Measurements from ENCODE around the gene YIPF5.

Gene YIPF5

DNA sequence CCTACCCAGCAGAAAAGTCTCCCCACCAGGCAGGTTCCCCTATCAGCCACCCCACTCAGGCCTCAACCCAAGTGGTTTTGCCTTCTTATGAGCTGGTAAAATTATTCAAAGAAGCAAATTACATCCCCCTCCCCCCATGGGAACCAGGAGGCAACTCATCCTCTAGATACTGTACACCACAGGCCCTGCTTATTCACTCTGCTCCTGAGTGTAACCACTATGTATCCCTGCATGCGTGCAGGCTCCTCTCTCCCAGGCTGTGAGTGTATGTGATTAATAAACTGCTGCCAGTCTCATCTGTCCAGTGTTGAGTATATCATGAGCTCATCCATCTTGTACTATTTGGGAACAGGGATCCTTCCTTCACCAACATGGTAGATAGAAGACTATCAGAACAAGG is 8.8 kb upstream of the YIPF5 start:
- DNase-seq (ENCODE audit: low spot score), result no peak

DNA sequence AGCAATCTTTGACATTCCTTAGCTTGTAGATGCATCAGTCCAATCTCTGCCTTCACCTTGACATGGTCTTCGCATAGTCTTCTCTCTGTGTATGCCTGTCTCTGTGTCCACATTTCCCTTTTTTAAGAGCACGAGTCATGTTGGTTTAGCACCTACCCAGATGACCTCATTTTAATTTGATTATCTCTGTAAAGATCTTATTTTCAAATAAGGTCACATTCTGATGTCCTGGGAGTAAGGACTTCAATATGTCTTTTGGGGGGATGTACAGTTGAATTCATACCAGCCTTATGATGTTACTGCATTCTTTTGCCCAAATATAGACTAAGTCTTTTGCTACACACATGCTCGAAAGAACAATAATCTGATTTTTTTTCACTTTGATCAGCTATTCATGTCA is 7.1 kb upstream of the YIPF5 start:
- no peak for DNase-seq (ENCODE audit: low spot score)

DNA sequence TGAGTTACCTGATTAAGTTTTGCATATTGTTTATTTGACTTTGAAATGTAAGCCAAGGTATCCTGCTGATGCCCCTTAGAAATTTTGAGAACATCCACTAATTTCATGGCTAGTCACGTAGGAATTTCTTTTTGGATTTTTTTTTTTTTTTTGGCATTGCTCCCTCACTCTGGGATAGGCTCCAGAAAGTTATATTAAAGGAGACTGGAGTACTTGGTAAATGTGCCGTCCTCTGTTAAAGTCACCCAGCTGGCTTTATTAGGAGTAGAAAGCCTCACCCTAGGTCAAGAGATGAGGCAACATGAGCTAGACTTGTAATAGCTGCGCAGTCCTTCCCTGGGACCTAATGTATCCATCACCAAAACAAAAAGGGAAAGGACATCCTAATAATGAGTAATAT is 3.3 kb upstream of the YIPF5 start:
- no peak for DNase-seq (ENCODE audit: low spot score)

DNA sequence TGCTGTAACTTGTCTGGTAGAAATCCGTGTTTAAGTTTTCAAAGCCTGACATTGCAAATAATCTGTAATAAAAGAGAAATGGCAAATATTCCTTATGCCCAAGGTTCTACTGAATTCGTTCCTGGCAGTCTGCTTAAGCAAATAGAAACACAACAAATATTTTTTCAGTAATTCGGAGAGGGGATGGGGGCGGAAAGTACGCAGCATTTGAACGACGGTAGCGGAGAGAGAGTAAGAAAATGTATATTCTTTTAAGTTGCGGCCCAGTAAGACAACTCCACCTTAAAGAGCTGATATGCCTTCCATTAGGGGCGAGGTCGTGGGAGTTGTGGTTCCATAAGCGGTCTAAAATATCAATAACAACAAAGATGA is 569 bp downstream of the YIPF5 start:
- DNase-seq (ENCODE audit: low spot score), result no peak

DNA sequence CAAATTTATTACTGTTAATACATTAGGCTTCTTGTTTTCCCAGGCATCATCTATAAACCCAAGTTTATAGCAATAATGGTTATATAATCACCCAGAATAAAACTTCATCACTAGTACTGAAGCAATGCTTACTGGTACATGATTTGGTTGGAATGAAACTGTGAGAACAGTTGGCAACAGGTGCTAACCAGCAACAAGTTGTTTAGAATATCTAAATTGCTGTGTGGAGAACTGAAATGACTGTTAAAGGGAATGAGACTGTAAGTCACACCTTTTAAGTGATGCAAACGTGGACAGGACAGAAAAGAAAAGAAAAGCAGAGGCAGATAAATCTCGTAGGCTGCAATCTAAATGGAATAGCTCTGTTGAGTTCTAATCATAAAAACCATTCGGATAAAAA is 2.5 kb downstream of the YIPF5 start:
- DNase-seq (ENCODE audit: low spot score), result no peak

DNA sequence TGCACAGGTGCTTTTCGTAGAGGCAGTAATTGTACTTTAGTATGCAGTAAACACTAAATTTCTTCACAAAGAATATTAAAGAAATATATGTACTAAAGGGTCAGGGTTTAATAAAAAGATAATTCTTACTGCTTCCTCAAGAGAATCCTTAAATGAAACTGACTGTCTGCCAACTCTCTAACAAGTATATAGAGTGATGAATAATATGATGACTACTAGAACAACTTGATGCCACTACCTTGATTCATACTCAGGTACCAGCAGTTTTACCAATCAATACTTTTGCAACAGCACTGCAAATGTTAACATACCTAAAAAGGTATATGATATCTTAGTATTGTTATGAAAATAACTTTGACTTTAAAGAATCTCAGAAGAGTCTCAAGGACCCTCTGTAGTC is 3.8 kb downstream of the YIPF5 start:
- DNase-seq (ENCODE audit: low spot score), result no peak

DNA sequence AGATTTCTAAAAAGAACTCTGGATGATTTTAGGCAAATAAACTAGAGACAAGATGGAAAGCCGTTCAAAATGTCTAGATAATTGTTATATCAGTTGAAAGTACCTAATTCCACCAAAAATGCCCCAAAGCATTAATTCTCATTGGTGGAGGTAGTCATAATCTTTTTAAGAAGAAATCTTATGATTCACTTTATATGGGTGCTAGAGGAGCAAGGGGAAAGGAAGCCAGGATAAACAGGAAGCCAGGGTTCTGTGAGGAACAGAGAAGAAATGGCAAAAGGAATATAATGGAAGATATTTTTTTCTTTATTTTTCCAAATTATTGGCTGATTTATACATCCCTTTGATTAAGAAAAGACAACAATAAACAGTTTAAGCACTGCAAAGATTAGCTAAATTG is 7.8 kb downstream of the YIPF5 start:
- no peak for DNase-seq (ENCODE audit: low spot score)

DNA sequence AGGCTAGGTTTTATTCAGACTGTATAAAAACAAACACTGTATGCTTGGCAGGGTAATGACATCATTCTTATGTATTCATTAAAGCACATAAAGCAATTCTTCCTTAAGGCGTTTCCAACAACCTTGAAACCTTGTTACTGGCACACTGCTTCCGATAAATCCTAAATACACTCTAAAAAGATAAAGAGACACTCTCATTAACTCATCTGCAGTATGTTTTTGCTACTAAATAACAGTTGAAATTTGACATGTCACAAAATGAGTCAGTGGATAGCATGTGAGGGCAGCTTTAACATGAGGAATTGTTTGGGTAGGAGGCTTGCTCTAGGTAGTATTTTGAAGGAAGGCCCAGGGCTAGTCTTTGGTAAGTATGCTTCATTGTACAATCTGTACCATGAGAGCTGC is 13.7 kb downstream of the YIPF5 start:
- no peak for DNase-seq (ENCODE audit: low spot score)

DNA sequence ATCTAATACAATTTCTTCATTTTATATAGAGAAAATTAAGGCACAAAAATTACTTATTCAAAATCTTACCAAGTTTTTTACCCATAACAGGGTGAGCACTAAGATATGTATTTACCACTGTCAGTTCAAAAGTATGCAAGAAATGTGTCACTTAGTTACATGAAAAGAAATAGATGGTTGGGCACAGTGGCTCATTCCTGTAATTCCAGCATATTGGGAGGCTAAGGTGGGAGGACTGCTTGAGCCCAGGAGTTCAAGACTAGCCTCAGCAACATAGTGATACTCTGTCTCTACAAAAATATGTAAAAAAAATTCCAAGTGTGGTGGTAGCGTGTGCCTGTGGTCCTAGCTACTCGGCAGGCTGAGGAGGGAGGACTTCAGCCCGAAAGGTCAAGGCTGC is 19.4 kb downstream of the YIPF5 start:
- peak; percentile 17 for DNase-seq (ENCODE audit: low spot score)

DNA sequence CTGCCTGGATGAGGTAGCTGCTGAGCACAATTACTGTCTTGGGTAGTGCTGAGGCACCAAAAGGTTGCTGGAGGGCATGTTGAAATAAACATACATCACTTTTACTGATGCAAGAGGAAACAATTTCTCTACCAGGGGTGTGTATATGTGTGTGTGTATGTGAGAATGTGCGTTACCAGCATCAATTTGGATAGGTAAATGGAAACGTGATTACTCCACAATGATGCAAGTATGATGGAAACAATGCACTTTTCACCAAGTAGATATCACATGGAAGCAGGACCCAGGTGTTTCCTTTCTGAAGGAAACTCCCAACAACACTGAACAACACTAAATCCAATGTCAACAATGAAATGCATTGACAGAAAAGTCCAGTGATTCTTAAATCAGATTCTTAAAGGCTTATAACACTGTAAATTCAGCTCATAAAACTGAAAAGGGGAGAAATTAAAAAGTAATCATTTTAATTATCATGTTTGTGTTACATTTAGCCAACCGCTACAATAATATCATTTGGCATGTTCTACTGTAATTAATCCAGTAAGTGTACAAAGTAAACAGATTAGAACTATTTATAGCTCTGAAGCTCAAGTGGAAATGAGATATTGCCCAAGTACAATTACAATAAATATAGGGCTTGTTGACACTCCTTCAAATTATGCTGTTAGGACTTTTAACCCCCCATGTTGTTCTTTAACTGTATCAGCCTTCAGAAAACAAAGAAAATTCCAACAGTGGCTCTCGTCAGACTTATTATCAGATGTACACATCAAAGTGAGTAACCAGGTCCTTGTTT is 25.3 kb downstream of the YIPF5 start:
- no peak for DNase-seq (ENCODE audit: low spot score)

DNA sequence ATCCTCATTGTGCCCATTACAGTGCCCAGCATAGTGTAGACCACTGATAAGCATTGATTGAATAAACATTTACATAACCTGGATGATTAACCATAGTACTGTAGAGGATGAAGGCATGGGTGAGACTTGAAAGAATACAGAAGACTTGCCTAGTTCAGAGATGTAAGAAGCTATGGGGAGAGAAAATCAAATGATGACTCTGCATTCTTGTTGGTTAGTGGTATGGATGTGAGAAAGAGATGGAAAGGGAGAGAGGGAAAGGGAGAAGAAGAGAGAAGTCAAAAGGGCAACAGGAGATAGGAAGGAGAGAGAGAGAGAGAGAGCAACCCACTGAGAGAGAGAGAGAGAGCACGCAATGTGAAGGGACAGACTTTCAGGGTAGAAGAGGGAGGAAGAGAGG is 26.8 kb downstream of the YIPF5 start:
- no peak for DNase-seq (ENCODE audit: low spot score)

DNA sequence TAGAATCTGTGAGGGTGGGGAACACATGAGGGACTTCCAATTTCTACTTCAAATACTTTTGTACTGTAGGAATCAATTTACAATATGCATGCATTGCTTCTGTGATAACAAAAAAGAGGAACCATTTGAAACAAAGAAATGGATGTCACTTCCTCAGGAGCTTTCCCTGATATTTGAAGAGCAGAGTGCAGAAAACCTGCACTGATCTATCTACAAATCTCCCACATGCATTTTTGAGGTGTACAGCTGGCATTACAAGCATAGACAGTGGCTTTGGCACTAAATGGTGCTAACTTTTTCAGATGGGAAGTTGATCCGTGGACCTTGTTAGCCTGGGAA is 27.7 kb downstream of the YIPF5 start:
- DNase-seq (ENCODE audit: low spot score), result no peak

DNA sequence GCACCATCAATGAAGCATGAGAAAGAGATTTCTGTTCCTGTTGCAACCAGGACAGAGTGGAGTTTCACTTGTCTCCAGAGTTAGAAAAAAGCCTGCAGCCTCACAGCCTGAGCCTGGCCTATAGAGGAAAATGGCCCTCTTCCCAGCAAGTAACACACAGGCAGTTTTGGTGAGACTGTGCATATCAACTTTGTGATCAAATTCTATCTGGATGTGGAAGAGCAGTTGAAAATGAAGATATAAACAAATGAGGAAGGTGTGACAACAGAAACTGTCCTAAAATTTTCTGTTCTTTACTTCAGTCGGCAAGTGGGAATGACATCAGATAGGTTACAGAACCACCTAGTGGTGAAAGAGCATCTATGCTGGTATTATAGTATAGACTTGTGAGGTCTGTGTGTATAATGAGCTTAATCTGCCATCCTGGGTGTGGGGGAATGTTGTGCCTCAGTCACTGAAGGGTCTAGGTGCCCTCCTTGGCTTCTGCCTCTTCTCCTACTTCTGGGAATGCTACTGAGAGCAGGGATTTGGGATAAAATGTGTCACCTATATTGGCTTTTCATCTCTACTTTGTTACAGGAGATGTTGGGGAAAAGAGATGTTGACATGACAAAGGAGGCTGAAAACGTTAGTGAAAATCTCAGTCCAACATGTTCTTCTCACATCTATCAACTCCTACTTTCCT is 28.2 kb downstream of the YIPF5 start:
- peak; percentile 50 for DNase-seq (ENCODE audit: low spot score)

DNA sequence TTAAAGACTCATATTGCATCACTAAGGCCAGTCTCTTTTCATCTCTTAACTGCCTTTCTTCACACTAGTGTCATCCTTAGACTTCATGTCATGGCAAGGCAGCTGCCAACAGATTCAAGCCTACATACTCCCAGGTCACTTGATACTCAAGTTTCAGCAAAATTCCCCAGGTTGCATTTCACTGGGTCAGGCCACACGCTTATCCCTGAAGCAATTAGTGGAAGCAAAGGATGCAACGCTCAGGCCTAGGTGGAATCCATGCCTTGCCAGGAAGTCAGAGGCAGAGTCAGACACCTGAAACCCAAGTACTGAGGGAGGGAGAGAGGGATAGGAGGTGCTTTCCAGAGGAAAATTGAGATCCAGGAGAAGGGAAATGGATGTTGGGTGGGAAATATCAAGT is 28.9 kb downstream of the YIPF5 start:
- DNase-seq (ENCODE audit: low spot score), result no peak

DNA sequence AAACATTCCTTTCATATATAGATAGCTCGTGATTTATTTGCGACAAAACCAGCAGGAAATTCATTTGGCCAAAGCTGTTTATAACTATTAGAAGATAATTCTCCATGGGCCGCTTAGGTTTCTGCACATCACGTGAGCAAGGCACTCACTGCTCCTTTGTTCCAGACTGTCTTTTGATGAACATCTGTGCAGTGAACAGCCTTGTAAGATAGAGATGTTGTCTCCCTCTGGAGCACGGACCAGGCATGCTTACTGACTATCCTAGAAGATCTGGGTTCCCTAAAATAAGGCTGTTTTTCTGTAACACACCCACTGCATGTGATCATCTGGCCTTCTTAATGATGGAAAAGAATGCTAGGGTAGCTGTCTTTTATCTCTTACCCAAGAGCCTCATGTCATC is 30.9 kb downstream of the YIPF5 start:
- DNase-seq (ENCODE audit: low spot score), result peak; percentile 63

DNA sequence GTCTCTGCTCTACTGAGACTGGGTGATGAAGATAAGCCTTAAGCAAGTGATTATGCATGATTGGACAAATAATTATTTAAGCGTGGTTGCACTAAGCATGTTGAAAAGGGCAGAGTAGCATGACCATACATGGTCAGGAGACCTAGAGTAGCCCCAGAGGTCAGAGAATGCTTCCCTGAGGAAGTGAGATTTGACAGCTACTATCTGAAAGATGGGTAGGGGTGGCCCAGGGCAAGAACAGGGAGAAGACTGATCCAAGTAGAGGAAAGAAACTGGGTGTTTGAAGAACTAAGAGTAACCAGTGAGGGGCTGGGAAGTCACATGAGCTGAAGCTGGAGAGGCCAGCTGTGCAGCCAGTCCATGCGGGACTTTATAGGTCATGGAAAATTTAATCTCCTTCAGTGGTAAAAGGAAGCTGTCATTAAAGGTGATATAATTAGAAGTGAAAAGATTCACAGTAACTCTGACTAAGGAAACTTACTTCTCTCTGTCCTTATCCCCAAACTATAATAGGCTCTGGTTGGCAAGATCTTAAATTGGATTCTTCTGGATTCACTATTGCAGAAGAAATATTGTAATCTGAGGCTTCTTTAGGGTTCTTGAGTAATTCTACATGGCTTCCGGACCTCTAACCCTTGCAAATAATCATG is 35.2 kb downstream of the YIPF5 start:
- no peak for DNase-seq (ENCODE audit: low spot score)

DNA sequence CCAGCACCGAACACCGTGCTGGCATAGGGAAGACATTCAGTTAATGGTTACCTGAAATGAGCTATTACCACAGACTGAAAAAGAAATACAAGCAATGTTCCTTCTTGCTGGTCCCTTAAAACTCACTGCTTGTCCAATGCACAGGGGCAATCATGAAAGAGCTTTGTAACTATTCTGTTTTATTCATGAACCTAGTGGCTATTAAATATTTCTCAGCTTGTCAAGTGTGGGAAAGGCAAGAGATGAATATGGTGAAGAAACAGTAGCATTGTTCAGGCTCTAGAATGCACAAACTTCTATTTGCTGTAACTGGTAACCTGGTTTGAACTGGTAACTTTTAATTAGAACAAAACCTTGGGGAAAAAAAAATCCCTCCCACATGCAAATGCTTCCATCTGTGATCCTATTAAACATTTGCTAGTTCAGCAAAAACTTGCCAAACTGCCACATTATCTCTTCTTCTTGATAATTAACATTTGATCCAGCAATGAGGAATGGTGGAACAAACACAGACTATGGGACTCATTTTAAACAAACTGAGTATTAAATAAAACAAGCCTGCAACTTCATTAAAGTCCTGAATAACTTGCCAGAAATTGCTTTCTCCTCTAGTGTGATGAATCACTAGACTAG is 36.1 kb downstream of the YIPF5 start:
- DNase-seq (ENCODE audit: low spot score), result no peak

DNA sequence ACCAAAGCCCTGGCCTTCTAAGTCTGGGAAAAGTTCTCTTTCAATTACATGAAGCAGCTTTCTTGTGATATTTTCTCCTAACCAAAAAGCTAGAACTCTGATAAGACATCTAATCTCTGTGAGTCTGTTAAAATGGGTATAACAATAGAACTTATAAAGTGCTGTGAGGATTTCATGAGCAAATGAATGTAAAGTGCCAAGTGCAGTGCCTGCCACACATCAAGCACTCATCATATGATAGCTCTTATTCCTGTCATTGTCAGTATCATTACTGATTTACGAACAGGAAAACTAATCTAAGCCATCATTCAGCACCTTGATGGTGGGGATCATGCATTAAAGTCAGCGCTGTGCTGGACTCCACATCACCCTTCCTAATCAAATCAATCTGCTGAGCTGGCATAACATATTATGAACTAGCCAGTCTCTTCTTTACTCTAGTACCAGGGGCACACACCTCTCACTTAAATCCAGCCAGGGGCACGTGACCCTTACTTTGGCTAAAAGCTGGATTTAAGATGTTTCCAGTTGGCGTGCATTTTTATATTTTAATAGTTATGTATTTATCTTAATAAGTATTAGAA is 37.3 kb downstream of the YIPF5 start:
- no peak for DNase-seq (ENCODE audit: low spot score)

DNA sequence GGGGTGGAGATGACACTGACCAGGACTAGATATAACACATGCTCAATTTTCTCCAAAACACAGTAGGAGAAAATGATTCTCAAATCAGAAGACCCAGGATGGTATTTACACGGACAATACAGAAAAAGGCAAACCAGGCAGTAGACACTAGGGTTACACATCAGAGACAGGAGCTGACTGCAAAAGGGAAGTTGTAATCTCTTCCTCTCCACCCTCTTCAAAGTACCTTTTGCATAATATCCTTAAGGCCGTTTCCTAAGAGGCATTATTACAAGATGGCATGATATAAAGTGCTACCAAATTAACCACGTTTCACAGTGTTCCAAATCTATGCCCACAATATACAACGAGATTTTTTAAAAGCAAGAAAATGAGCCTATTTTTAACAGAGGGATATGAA is 39.2 kb downstream of the YIPF5 start:
- no peak for DNase-seq (ENCODE audit: low spot score)

DNA sequence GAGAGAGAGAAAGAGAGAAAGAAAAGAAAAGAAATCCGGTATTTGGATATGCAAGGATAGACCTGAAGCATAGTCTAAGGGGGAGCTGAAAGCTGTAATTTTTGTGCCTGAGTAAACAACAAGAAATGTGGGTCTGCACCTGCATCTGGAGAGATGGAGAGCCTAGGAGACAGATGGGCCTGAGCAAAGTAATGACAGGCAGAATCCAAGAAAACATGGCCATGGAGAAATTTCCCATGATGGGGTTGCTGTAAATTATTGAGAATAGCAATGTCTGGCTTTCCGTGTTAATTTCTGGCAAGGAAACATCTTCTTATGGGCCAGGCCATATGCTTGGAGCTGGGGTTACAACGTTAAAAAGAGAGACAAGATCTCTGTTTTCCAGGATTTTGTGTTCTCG is 40.2 kb downstream of the YIPF5 start:
- DNase-seq (ENCODE audit: low spot score), result no peak

DNA sequence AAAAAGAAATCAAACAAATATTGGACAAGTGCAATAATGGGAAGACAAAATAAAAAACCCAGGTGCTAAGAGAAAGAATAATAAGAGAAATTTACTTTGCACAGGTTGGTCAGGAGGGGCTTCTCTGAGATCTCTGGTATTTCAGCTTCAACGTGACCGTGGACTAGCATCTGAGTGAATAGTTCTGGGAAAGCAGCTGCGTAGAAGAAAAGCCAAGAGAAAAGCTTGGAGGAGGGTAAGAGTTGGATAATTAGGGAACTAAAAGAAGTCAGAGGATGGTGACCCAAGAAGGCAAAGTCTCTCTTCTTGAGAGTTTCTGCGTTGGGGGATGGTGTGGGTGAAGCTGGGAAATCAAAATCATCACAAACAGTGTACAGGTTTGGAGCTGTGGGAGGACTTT is 41.6 kb downstream of the YIPF5 start:
- DNase-seq (ENCODE audit: low spot score), result no peak

DNA sequence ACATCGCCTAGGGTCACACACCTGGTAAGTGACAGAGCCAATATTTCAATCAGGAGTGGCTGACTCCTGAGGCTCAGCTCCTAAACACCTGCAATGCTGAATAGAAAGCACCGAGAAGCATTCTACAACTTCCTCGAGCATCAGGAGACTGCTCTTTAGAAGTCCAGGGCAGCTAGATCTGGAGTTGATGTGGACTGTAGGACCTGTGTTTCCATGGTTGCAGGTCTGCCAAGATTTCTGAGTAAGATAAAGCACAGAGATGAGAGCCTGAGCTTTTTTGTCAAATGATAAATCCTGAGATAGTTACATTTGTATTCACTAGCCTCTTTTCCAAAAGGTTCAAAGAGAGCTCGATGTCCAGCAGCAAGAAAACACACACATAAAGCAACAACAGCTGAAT is 43.8 kb downstream of the YIPF5 start:
- no peak for DNase-seq (ENCODE audit: low spot score)

Measured in AG20443 (cell line).